Activated T-helper 1 cell treated with Interleukin-2 at 50 U/mL for 16 hours (primary cell): ENCODE measurements around the gene ERCC6L2.

ENCODE experiments used
- DNase-seq: peaks from one replicate; pipeline ENCODE4 v3.0.0-alpha.2; 2020; ENCODE audit warnings: low read depth

ERCC6L2 gene

DNA sequence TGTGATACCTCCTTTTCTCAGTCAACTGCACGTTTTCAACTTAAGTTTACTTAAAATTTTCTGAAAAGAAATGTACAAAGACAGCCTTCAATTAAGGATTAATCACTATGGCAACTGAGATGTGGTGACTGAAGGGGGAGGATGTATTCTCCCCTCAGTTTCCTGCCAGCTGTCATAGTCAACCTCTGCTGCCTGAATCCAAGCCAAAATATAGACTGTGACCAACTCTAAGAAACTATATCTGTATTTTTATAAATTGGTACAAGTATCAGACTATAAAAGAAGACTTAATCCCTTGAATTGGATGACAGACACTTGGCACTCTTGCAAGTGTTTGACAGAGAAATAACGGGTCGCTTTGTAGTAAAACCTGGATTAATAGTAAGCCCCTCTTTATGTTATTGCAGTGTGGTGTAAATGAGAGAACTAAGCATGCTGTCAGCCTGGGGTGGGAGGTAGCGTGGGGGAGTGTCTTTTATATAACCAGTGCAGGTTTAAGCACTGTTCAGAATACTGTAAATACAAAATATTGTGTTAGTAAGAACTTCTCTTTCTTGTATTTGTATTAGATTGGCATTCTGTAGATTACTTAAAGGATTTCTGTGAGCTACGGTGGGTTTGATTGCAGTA, 106.4 kb downstream of the ERCC6L2 start:
- no peak for DNase-seq

DNA sequence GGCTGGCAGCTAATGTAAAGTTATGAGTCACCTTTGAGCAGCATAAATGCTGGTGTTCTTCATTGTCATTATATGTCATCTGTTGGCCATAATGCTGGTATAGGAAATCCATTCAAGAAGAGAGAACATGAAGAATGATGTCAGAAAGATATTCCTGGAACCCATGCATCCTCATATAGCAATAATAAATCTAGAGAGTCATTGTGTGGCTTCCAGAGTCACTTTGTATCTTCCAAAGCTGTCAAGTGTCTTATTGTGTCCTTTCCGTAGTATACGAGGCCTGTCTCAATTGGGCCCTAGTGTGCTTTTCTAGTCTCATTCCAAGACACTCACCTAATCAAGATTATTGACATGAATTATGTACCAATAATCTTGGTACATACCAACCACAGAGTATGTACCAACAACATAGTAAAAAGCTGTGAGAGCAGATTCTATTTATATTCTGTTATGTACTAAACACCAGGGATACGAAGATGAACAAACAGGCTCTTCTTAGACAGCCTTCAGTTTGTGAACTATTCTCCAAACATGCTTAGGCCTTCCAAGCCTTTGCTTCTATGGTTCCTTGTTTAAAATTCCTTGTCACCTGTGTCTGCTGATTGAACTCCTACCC, 110.1 kb downstream of the ERCC6L2 start:
- DNase-seq, result no peak

DNA sequence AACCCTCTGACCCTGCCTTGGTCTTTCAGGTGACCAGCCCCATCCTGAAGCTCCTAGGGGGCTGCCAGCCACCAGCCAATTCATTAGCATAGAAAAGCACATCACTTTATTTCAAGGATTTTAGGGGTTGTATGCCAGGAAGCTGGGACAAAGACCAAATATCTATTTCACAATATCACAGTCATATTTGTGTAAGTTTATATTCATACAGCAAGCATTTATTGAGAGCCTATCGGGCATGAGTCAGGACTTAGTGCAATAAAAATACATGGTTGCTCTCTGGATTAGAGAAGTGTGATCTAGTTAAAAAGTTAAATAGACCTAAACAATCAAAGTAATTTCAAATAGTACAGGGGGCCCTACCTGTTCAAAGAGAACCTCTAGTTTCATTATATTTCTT, 113.8 kb downstream of the ERCC6L2 start:
- DNase-seq, result no peak

GRCh38 chr9:95991326-95991725, 115.8 kb downstream of the ERCC6L2 start:
- DNase-seq, result no peak

GRCh38 chr9:95992536-95992935, 117.0 kb downstream of the ERCC6L2 start:
- no peak for DNase-seq

DNA sequence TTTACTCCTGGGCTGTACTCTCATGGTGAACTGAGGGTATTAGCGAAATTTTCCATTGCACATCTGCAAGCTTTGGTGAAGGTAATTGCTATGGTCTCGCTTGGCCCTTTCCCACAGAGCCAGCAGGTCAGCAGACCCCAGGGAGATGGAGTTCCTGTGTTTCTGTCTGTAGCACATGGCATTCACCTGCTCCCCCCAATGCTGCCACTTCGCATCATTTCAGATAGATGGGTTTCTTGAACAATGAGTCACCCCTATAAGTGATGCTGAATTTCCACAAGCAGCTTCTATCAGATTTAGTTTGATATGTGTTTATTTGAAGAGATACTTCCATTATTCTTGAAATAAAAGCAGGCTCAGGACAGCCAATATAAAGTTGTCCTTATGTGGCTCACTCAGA, 117.8 kb downstream of the ERCC6L2 start:
- DNase-seq, result no peak

GRCh38 chr9:95999390-95999789, 123.9 kb downstream of the ERCC6L2 start:
- no peak for DNase-seq

DNA sequence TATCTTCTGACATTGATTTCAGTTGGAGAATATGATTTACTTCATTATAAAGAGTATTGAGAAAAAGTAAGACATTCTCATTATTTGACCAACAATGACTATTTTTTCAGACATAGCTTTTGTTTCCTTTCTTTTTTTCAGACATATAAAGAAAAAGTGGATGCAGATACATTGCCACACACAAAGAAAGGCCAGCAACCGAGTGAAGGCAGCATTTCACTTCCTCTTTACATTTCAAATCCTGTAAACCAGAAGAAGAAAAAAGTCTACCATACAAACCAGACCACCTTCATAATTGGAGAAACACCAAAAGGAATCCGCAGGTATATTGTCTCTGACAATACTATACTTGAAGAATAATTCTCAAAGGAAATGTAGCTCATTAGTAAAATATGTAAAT, 128.9 kb downstream of the ERCC6L2 start:
- DNase-seq, result no peak

DNA sequence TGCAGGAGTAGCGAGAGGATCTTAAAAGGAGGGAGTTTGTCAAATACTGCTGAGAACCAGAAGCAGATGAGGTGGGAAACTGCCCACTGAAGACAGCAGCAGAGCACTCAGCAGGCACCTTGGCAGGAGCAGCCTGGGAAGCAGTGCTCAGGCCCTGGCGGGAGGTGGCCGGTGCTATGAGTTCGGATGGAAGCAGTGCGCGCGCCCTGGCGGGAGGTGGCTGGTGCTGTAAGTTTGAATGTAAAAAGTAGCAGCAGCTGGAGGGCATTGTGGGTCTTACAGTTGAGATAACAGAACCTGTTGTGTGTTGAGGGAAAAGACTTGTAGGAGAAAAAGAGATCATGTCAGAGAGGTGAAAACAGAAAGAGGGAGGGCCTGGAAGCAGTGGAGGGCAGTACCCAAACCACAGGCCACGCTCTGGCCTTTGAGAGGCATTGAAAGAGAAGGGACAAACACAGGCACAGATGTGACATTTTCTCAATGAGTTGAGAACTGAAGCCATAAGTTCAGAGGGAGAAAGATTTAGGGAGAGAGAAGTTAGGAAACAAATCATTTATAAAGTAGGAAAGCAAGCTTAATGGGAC, 130.9 kb downstream of the ERCC6L2 start:
- DNase-seq, result no peak

GRCh38 chr9:96006961-96007360, 131.5 kb downstream of the ERCC6L2 start:
- no peak for DNase-seq

DNA sequence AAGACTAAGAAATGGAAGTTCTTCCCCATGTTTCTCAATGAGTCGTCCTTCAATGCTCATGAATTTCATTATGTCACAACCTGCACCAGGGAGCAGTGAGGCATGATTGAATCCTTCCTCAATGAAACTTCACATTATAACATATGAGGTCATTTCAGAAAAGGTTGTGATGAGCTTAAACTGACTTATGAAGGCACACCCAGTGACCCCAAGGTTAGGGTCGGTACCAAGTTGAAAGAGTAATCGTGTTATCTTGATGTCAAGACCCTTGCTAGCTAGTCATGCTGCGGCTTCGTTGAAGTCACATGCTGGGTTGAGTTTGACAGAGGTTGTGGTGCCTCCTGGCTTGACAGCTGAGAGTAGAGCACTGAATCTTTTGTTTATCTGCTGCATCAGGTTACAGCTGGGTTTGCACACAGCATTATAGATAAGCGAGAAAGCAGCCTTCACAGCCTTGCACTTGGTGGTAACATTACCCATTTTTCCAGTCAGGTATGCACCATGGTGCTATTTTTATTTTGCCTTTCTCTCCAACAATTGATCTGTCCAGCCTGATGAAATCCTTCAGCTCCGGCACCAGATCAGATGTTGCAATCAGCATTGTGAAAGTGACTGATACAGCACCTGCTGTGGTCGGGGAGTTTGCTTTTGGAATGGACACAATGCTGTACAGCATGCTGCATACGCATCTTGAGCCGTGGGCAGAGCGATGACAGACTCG, 133.2 kb downstream of the ERCC6L2 start:
- DNase-seq, result no peak

DNA sequence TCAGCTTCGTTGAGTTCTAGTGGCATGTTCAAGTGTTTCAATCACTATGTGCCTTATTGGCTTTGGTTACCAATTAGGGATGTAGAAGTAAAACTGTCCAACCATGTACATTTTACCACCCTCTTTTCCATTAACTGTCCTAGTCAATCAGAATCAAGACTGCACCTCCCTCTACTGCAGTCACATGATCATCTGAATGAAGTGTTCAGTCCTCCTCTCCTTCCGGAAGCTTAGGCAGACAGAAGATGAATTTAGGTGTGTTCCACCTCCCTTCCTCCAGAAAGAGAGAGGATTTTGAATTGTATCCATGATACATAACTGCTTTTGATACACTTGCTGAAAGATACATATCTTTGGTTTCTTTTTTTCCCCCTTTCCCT, 133.7 kb downstream of the ERCC6L2 start:
- DNase-seq, result no peak

- no peak for DNase-seq
These were observed 134.4 kb downstream of the ERCC6L2 start for GRCh38 chr9:96009690-96010472.

- no peak for DNase-seq
These were observed 138.6 kb downstream of the ERCC6L2 start for GRCh38 chr9:96014078-96014477.

- DNase-seq, result no peak
These were observed 140.6 kb downstream of the ERCC6L2 start for GRCh38 chr9:96015876-96016686.
